GM21390 (cell line): ENCODE data around the gene ODAM.
"Not testable (repeated sequence)": the region's sequence is repeated elsewhere in the genome, so short reads cannot be mapped to it uniquely, and the experiment has no call there.

Experiments
- ATAC-seq: cut with Tn5 transposase; IDR thresholded peaks from one replicate; pipeline ENCODE4 v1.9.1; 2021; ENCODE audit not compliant: unreplicated experiment

ODAM gene

GRCh38 chr4:70221389-70221788 is 25.9 kb downstream of the ODAM start:
- ATAC-seq = not testable (repeated sequence)

GRCh38 chr4:70221818-70222217 is 26.3 kb downstream of the ODAM start:
- ATAC-seq = not testable (repeated sequence)

GRCh38 chr4:70225824-70226223 is 30.3 kb downstream of the ODAM start, which contains the start of gene FDCSP:
Gene FDCSP, plus strand, starts transcription at chr4:70226124. Its CDS starts 5,071 bp downstream, at chr4:70231195.
- ATAC-seq = no peak

- no peak for ATAC-seq
These were observed 40.6 kb downstream of the ODAM start for GRCh38 chr4:70236125-70236524.

- no peak for ATAC-seq
These were observed 43.8 kb downstream of the ODAM start for GRCh38 chr4:70239131-70239883.

- no peak for ATAC-seq
These were observed 44.5 kb downstream of the ODAM start for GRCh38 chr4:70239884-70240591.

GRCh38 chr4:70242297-70242696 is 46.8 kb downstream of the ODAM start, which contains the start of gene CSN3:
Gene CSN3, plus strand, starts transcription at chr4:70242597. Its CDS starts 2,223 bp downstream, at chr4:70244820.
- ATAC-seq = not testable (repeated sequence)

GRCh38 chr4:70243091-70243490 is 47.6 kb downstream of the ODAM start:
- ATAC-seq = no peak

- ATAC-seq = no peak
These were observed 55.9 kb downstream of the ODAM start for GRCh38 chr4:70251250-70251944.

- ATAC-seq = no peak
These were observed 56.4 kb downstream of the ODAM start for GRCh38 chr4:70251945-70252277.
